ENCODE results near the gene GMDS. TPM values are rescaled to one million over a fixed set of nuclear protein-coding genes. Genes with fewer than 3 reads are reported as not detected.

GMDS gene
- total RNA-seq, 1 donor from 2014 or later = 32.9 TPM

- no peak for DNase-seq (ENCODE audit: low read depth)
Observed at GRCh38 chr6:1574083-1574761, 671.2 kb downstream of the GMDS start.

All from renal cortical epithelial cell (primary cell).